Hepatocyte (in vitro differentiated cells): ENCODE measurements around the gene UNC45B.

Source experiments
- CTCF ChIP-seq: fragments of 200-600 bp; sonication (generic); IDR thresholded peaks from 2 replicates; pipeline ENCODE4 v1.5.1; 2016; ENCODE audit warnings: antibody characterized with exemption, mild to moderate bottlenecking; ENCODE audit not compliant: poor library complexity
- EZH2 ChIP-seq: fragments of 200-600 bp; sonication (generic); IDR thresholded peaks from 2 replicates; pipeline ENCODE4 v1.6.1; 2016; ENCODE audit warnings: antibody characterized with exemption, mild to moderate bottlenecking, borderline replicate concordance
- EZH2phosphoT487 ChIP-seq: fragments of 200-600 bp; sonication (generic); IDR thresholded peaks from one replicate; pipeline ENCODE4 v1.6.1; 2018; ENCODE audit warnings: antibody characterized with exemption, mild to moderate bottlenecking, low read depth, moderate library complexity; ENCODE audit not compliant: unreplicated experiment, severe bottlenecking

GRCh38 chr17:35163886-35164285 is 16.3 kb downstream of the UNC45B start:
- no peak for TF ChIP-seq CTCF
- no peak for TF ChIP-seq EZH2
- TF ChIP-seq EZH2phosphoT487, result no peak
